Liver (tissue), 3 donors: ENCODE results near the gene DNAH6.

Experiments used
- EGR1 ChIP-seq, 2 donors: IDR thresholded peaks; 2 replicates each; pipeline ENCODE4 v1.6.1; 2016 to 2018; ENCODE audit warnings: antibody characterized with exemption in 2 of 2, low read depth in 2 of 2
- GABPA ChIP-seq, 2 donors: IDR thresholded peaks in 1 of 2; conservative IDR thresholded peaks in 1 of 2; 2 replicates each; pipeline ENCODE4 v1.6.1; 2016; ENCODE audit warnings: antibody characterized with exemption in 2 of 2, mild to moderate bottlenecking in 1 of 2, moderate library complexity in 1 of 2
- NR2F2 ChIP-seq: IDR thresholded peaks from 2 replicates; pipeline ENCODE4 v1.6.1; 2016; ENCODE audit warnings: antibody characterized with exemption
- RAD21 ChIP-seq, 2 donors: IDR thresholded peaks; 2 replicates each; pipeline ENCODE4 v1.6.1; 2016; ENCODE audit warnings: antibody characterized with exemption in 2 of 2, mild to moderate bottlenecking in 2 of 2
- RXRA ChIP-seq, 2 donors: IDR thresholded peaks; 2 replicates each; pipeline ENCODE4 v1.6.1; 2017 to 2018; ENCODE audit warnings: antibody characterized with exemption in 2 of 2, mild to moderate bottlenecking in 1 of 2
- SP1 ChIP-seq: IDR thresholded peaks from 2 replicates; pipeline ENCODE4 v1.6.1; 2018; ENCODE audit warnings: antibody characterized with exemption, mild to moderate bottlenecking
- TAF1 ChIP-seq: conservative IDR thresholded peaks from 2 replicates; pipeline ENCODE4 v1.6.1; 2016; ENCODE audit warnings: antibody characterized with exemption, mild to moderate bottlenecking
- YY1 ChIP-seq: IDR thresholded peaks from 2 replicates; pipeline ENCODE4 v1.6.1; 2016; ENCODE audit warnings: antibody characterized with exemption, mild to moderate bottlenecking
- TF ChIP-seq, protein P1 (sequence below): fragments of 150-350 bp; IDR thresholded peaks from 2 replicates; pipeline ENCODE4 v1.5.1; 2017; ENCODE audit warnings: improper control_type of control experiment, low read depth, low read length; ENCODE audit not compliant: missing input control
- TF ChIP-seq, protein P2 (sequence below): IDR thresholded peaks from 2 replicates; pipeline ENCODE4 v1.6.1; 2016; ENCODE audit warnings: antibody characterized with exemption
- TF ChIP-seq, protein P3 (sequence below): IDR thresholded peaks from 2 replicates; pipeline ENCODE4 v1.6.1; 2016; ENCODE audit warnings: antibody characterized with exemption
- TF ChIP-seq, protein P4 (sequence below): IDR thresholded peaks from 2 replicates; pipeline ENCODE4 v1.6.1; 2016; ENCODE audit warnings: antibody characterized with exemption, mild to moderate bottlenecking
- donor health status: healthy.
- donor health status: healthy.

DNA sequence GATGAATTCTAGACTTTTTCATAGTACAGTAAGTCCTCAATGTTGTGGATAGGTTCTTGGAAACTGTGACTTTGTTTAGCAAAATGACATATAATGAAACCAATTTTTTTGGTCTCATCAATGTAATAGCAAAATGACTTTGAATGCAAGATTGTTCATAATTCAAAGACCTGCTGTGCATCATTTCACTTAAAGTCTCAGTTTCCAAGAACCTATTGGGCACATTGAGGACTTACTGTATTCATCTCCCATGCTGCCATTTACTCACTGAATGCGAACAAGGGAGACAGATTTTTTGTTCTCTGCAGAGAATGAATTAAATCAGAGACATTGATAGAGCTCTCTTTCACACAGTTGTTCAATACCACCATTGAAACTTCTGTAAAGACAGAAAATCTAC, 211.0 kb downstream of the DNAH6 start:
- TF ChIP-seq, protein P1, sequence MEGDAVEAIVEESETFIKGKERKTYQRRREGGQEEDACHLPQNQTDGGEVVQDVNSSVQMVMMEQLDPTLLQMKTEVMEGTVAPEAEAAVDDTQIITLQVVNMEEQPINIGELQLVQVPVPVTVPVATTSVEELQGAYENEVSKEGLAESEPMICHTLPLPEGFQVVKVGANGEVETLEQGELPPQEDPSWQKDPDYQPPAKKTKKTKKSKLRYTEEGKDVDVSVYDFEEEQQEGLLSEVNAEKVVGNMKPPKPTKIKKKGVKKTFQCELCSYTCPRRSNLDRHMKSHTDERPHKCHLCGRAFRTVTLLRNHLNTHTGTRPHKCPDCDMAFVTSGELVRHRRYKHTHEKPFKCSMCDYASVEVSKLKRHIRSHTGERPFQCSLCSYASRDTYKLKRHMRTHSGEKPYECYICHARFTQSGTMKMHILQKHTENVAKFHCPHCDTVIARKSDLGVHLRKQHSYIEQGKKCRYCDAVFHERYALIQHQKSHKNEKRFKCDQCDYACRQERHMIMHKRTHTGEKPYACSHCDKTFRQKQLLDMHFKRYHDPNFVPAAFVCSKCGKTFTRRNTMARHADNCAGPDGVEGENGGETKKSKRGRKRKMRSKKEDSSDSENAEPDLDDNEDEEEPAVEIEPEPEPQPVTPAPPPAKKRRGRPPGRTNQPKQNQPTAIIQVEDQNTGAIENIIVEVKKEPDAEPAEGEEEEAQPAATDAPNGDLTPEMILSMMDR = no peak
- TF ChIP-seq, protein P2, sequence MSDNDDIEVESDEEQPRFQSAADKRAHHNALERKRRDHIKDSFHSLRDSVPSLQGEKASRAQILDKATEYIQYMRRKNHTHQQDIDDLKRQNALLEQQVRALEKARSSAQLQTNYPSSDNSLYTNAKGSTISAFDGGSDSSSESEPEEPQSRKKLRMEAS = no peak
- TF ChIP-seq RAD21 (IDR thresholded peaks at IDR 0.05) (no peak), YY1 (no peak), RXRA (IDR thresholded peaks at IDR 0.05) (no peak), SP1 (no peak), NR2F2 (no peak), TAF1 (no peak), EGR1 (IDR thresholded peaks at IDR 0.05; ENCODE audit: low read depth in 2 of 2) (no peak), GABPA (IDR thresholded peaks at IDR 0.05 in 1 of 2, conservative IDR thresholded peaks at IDR 0.05 in 1 of 2) (no peak)
- TF ChIP-seq, protein P3, sequence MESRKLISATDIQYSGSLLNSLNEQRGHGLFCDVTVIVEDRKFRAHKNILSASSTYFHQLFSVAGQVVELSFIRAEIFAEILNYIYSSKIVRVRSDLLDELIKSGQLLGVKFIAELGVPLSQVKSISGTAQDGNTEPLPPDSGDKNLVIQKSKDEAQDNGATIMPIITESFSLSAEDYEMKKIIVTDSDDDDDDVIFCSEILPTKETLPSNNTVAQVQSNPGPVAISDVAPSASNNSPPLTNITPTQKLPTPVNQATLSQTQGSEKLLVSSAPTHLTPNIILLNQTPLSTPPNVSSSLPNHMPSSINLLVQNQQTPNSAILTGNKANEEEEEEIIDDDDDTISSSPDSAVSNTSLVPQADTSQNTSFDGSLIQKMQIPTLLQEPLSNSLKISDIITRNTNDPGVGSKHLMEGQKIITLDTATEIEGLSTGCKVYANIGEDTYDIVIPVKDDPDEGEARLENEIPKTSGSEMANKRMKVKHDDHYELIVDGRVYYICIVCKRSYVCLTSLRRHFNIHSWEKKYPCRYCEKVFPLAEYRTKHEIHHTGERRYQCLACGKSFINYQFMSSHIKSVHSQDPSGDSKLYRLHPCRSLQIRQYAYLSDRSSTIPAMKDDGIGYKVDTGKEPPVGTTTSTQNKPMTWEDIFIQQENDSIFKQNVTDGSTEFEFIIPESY = no peak
- TF ChIP-seq, protein P4, sequence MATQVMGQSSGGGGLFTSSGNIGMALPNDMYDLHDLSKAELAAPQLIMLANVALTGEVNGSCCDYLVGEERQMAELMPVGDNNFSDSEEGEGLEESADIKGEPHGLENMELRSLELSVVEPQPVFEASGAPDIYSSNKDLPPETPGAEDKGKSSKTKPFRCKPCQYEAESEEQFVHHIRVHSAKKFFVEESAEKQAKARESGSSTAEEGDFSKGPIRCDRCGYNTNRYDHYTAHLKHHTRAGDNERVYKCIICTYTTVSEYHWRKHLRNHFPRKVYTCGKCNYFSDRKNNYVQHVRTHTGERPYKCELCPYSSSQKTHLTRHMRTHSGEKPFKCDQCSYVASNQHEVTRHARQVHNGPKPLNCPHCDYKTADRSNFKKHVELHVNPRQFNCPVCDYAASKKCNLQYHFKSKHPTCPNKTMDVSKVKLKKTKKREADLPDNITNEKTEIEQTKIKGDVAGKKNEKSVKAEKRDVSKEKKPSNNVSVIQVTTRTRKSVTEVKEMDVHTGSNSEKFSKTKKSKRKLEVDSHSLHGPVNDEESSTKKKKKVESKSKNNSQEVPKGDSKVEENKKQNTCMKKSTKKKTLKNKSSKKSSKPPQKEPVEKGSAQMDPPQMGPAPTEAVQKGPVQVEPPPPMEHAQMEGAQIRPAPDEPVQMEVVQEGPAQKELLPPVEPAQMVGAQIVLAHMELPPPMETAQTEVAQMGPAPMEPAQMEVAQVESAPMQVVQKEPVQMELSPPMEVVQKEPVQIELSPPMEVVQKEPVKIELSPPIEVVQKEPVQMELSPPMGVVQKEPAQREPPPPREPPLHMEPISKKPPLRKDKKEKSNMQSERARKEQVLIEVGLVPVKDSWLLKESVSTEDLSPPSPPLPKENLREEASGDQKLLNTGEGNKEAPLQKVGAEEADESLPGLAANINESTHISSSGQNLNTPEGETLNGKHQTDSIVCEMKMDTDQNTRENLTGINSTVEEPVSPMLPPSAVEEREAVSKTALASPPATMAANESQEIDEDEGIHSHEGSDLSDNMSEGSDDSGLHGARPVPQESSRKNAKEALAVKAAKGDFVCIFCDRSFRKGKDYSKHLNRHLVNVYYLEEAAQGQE = no peak
